Measurements from ENCODE around the gene CHST11.

Gene CHST11

DNA sequence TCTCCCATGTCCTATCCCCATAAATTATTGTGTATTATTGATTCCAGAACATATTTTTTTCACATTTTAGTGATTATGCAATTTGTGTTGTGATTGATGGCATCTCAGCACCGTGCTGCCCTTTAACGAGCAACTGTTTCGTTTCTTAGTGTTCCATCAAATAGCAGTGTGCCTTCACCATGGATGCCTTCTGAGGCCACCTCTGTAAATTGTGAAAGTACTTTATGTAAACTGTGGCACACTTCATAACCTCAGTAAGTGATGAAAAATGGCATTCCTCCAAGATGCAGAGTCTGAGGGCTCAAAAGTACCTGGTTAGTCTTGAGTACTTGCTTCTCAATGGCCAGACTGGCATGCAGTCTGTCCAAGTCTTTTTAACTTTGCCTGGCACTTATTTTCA, 8.2 kb downstream of the CHST11 start:
- Histone ChIP-seq H3K4me1 (ENCODE audit: control insufficient read depth, insufficient read depth, low read length) (no peaks in the 10 kb centered on the region), H3K36me3 (ENCODE audit: control insufficient read depth, insufficient read depth, low read length) (no peaks in the 10 kb centered on the region), H3K9ac (ENCODE audit: low read length) (no peak overlapping the region), H3K9me3 (ENCODE audit: control insufficient read depth, low read length) (no peaks in the 10 kb centered on the region), H3K4me3 (ENCODE audit: low read length) (no peak overlapping the region), H3K27me3 (ENCODE audit: control insufficient read depth, insufficient read depth, low read length) (peaks cover 5% of the 10 kb centered on the region)

GRCh38 chr12:104466709-104467345, 10.1 kb downstream of the CHST11 start:
- Histone ChIP-seq H3K4me1 (ENCODE audit: control insufficient read depth, insufficient read depth, low read length) (no peaks in the 10 kb centered on the region), H3K9me3 (ENCODE audit: control insufficient read depth, low read length) (no peaks in the 10 kb centered on the region), H3K9ac (ENCODE audit: low read length) (no peak overlapping the region), H3K27me3 (ENCODE audit: control insufficient read depth, insufficient read depth, low read length) (no peaks in the 10 kb centered on the region), H3K36me3 (ENCODE audit: control insufficient read depth, insufficient read depth, low read length) (no peaks in the 10 kb centered on the region), H3K4me3 (ENCODE audit: low read length) (no peak overlapping the region)

DNA sequence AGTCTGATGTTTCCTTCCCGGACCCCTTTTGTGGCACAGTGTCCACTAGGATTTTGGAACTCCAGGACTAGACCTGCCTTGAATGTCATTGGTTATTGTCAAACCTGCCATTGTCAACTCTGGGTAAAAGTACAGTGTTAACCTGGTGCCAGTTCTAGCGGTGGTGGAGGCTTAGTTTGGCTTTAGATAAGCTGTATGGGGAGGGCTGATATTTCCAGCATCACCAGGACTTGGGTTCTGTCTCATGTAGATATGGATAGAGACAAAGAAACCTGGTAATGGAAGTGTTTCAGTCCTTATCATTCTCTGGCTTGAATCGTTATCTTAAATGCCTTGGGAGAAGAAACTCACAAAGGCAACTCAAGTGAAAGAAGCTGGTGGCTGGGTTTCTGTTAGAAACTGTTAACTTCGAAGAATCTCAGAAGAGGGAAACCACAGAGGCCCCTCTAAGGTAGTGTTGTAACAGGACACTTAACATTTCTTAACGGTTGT, 10.6 kb downstream of the CHST11 start:
- Histone ChIP-seq H3K4me3 (ENCODE audit: low read length) (no peak overlapping the region), H3K27me3 (ENCODE audit: control insufficient read depth, insufficient read depth, low read length) (no peaks in the 10 kb centered on the region), H3K4me1 (ENCODE audit: control insufficient read depth, insufficient read depth, low read length) (no peaks in the 10 kb centered on the region), H3K9me3 (ENCODE audit: control insufficient read depth, low read length) (no peaks in the 10 kb centered on the region), H3K36me3 (ENCODE audit: control insufficient read depth, insufficient read depth, low read length) (no peaks in the 10 kb centered on the region), H3K9ac (ENCODE audit: low read length) (no peak overlapping the region)

DNA sequence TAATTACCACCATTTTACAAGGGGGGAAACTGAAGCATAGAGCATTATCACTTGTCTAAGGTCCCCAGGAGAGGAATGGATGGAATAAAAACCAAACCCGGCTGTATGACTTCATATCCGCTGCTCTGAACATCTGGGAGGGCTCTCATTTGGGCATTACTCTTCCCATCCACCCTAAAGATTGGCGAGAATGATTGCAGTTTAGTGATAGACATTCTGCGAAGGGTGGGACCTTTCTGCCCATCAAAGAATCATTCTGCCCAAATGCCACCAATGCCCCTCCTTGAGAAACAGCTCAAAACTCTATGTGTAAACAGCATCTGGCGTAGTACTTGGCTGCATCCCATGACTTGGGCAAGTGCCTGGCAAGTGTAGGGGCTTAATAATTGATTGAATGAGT, 11.6 kb downstream of the CHST11 start:
- H3K36me3 ChIP-seq (ENCODE audit: control insufficient read depth, insufficient read depth, low read length): no peaks in the 10 kb centered on the region
- H3K4me1 ChIP-seq (ENCODE audit: control insufficient read depth, insufficient read depth, low read length): no peaks in the 10 kb centered on the region
- H3K9ac ChIP-seq (ENCODE audit: low read length): no peak overlapping the region
- no peaks in the 10 kb centered on the region for H3K9me3 ChIP-seq (ENCODE audit: control insufficient read depth, low read length)
- H3K4me3 ChIP-seq (ENCODE audit: low read length): no peak overlapping the region
- H3K27me3 ChIP-seq (ENCODE audit: control insufficient read depth, insufficient read depth, low read length): no peaks in the 10 kb centered on the region

DNA sequence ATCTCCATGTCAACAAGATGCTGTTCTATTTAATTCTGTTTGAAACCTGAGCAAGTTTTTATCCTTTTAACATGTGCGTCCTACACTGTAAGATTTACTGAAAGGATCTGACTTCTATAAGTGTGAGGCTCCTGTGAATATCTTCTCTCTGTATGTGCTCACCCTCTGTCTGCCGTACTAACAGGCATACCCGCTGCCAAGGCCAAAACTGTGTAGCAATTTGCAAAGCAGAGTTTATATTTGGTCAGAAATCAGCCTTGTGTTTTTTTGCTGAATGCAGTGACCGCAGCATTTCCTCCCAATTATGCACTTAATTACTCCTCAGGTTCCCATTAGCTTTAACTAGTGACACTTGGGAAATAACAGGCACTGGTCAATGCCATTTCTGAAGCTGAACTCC, 12.3 kb downstream of the CHST11 start:
- Histone ChIP-seq H3K4me3 (ENCODE audit: low read length) (no peak overlapping the region), H3K9me3 (ENCODE audit: control insufficient read depth, low read length) (no peaks in the 10 kb centered on the region), H3K9ac (ENCODE audit: low read length) (no peak overlapping the region), H3K27me3 (ENCODE audit: control insufficient read depth, insufficient read depth, low read length) (no peaks in the 10 kb centered on the region), H3K36me3 (ENCODE audit: control insufficient read depth, insufficient read depth, low read length) (no peaks in the 10 kb centered on the region), H3K4me1 (ENCODE audit: control insufficient read depth, insufficient read depth, low read length) (no peaks in the 10 kb centered on the region)

DNA sequence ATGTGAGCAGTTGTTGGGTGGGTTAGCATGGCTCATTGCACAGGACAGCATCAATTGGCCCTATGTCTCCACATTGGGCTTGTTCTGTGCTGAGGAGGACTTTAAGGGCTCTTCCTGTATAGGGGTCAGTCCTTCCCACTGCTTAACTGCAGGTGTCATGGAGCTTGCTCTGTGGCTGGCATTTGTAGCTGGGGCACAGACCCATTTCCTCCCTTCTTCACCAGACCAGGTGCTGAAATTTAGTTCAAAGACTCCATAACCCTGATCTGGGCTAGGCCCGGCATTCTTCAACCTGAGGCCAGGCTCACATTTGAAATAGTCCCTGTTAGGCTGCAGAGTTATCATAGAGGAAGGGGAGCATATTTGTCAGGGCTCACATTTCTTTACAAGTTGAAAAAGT, 12.8 kb downstream of the CHST11 start:
- H3K4me3 ChIP-seq (ENCODE audit: low read length): no peak overlapping the region
- H3K4me1 ChIP-seq (ENCODE audit: control insufficient read depth, insufficient read depth, low read length): no peaks in the 10 kb centered on the region
- no peaks in the 10 kb centered on the region for H3K27me3 ChIP-seq (ENCODE audit: control insufficient read depth, insufficient read depth, low read length)

DNA sequence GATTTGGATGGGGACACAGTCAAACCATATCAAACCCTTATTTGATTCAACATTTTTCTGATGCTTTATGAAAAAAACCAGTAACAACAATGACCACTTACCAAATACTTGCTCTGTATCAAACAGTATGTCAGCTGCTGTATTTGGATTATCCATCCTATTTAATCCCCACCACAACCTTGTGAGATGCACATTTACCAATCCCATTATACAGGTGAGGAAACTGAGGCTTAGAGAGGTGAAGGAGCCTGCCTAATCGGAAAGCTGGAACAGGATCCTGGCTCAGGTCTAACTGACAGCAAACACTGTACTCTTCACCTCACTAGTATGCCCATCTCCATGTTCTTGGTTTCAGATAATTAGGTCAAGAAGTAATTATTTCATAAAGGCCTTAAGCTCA, 13.8 kb downstream of the CHST11 start:
- H3K4me1 ChIP-seq (ENCODE audit: control insufficient read depth, insufficient read depth, low read length): no peaks in the 10 kb centered on the region

More for the DNA sequence above, 12.8 kb downstream of the CHST11 start:
- no peaks in the 10 kb centered on the region for H3K36me3 ChIP-seq (ENCODE audit: control insufficient read depth, insufficient read depth, low read length)
- H3K9me3 ChIP-seq (ENCODE audit: control insufficient read depth, low read length): no peaks in the 10 kb centered on the region
- no peak overlapping the region for H3K9ac ChIP-seq (ENCODE audit: low read length)

DNA sequence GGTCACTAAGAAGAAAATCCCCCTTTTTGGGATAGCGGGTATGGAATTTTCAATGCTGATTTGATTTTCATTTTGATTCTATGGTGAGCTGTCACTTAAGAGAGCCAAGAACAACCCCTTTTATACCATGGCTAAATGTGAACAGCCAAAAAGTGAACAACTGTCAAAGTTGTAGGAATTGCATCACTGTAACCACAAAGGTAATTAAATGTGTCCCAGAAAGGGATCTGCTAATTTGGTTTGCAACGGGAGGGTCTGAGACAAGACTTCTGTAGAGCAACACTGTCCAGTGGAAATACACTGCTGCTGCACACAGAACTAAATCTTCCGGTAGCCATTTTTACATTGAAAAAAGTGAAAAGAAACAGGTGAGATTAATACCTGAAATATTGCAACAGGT, 14.6 kb downstream of the CHST11 start:
- H3K4me3 ChIP-seq (ENCODE audit: low read length): no peak overlapping the region
- no peaks in the 10 kb centered on the region for H3K4me1 ChIP-seq (ENCODE audit: control insufficient read depth, insufficient read depth, low read length)
- no peak overlapping the region for H3K9ac ChIP-seq (ENCODE audit: low read length)
- no peaks in the 10 kb centered on the region for H3K27me3 ChIP-seq (ENCODE audit: control insufficient read depth, insufficient read depth, low read length)
- H3K9me3 ChIP-seq (ENCODE audit: control insufficient read depth, low read length): no peaks in the 10 kb centered on the region
- H3K36me3 ChIP-seq (ENCODE audit: control insufficient read depth, insufficient read depth, low read length): no peaks in the 10 kb centered on the region

More for the DNA sequence above, 13.8 kb downstream of the CHST11 start:
- Histone ChIP-seq H3K9me3 (ENCODE audit: control insufficient read depth, low read length) (no peaks in the 10 kb centered on the region), H3K27me3 (ENCODE audit: control insufficient read depth, insufficient read depth, low read length) (no peaks in the 10 kb centered on the region), H3K36me3 (ENCODE audit: control insufficient read depth, insufficient read depth, low read length) (no peaks in the 10 kb centered on the region), H3K4me3 (ENCODE audit: low read length) (no peak overlapping the region), H3K9ac (ENCODE audit: low read length) (no peak overlapping the region)

DNA sequence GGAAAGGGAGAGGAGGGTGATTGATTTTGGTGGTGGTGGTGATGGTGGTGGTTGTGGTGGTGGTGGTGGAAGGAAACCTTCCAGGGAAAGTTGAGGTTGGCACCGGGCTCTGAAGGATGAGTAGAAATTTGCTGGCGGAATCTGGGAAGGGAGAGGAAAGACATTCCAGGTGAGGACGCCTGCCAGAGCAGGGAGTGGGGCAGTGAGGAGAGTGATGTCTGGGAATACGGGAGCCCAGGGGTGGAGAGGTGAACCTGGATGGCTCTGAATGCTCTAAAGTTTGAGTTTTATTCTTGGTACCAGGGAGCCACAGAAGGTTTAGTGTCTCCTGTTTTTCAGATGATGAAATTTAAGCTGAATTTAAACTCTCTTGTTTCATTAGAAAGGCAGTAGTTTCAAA, 16.0 kb downstream of the CHST11 start:
- no peaks in the 10 kb centered on the region for H3K36me3 ChIP-seq (ENCODE audit: control insufficient read depth, insufficient read depth, low read length)
- no peaks in the 10 kb centered on the region for H3K4me1 ChIP-seq (ENCODE audit: control insufficient read depth, insufficient read depth, low read length)
- no peaks in the 10 kb centered on the region for H3K27me3 ChIP-seq (ENCODE audit: control insufficient read depth, insufficient read depth, low read length)
- H3K9me3 ChIP-seq (ENCODE audit: control insufficient read depth, low read length): no peaks in the 10 kb centered on the region
- no peak overlapping the region for H3K9ac ChIP-seq (ENCODE audit: low read length)
- H3K4me3 ChIP-seq (ENCODE audit: low read length): no peak overlapping the region

DNA sequence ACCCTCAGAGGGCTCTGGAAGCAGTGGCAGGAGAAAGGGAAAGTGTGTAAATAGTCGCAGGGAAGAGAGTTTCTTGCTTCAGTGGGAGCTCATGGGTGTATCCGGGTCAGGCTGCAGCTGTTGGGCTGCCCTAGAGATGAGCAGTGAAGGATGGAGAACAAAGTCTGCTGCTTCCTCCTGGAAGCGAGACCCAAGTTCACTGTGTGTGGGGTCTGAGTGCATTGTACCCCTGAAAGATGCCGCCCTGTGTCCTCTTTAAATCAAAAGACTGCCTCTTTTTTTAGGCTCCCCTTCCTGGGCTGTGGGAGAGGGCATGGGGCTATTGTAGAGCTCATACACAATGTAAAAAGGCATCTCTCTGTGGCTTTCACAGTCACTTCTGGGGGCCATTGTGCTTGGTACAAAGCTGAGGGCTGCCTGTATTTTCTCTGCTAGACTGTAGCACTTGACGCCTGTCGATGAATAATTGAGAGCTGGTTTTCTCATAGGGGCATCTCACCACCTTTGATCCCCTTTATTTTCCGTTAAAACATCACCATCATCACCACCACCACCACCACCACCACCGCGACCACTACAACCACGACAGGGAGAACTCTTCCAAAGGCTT, 16.7 kb downstream of the CHST11 start:
- Histone ChIP-seq H3K4me1 (ENCODE audit: control insufficient read depth, insufficient read depth, low read length) (no peaks in the 10 kb centered on the region), H3K36me3 (ENCODE audit: control insufficient read depth, insufficient read depth, low read length) (no peaks in the 10 kb centered on the region)

GRCh38 chr12:104475271-104475670, 18.5 kb downstream of the CHST11 start:
- Histone ChIP-seq H3K9me3 (ENCODE audit: control insufficient read depth, low read length) (no peaks in the 10 kb centered on the region), H3K9ac (ENCODE audit: low read length) (no peak overlapping the region), H3K36me3 (ENCODE audit: control insufficient read depth, insufficient read depth, low read length) (no peaks in the 10 kb centered on the region), H3K27me3 (ENCODE audit: control insufficient read depth, insufficient read depth, low read length) (no peaks in the 10 kb centered on the region), H3K4me3 (ENCODE audit: low read length) (no peak overlapping the region), H3K4me1 (ENCODE audit: control insufficient read depth, insufficient read depth, low read length) (peaks cover 3% of the 10 kb centered on the region)

More for the DNA sequence above, 16.7 kb downstream of the CHST11 start:
- Histone ChIP-seq H3K27me3 (ENCODE audit: control insufficient read depth, insufficient read depth, low read length) (no peaks in the 10 kb centered on the region), H3K9me3 (ENCODE audit: control insufficient read depth, low read length) (no peaks in the 10 kb centered on the region), H3K9ac (ENCODE audit: low read length) (no peak overlapping the region), H3K4me3 (ENCODE audit: low read length) (no peak overlapping the region)

DNA sequence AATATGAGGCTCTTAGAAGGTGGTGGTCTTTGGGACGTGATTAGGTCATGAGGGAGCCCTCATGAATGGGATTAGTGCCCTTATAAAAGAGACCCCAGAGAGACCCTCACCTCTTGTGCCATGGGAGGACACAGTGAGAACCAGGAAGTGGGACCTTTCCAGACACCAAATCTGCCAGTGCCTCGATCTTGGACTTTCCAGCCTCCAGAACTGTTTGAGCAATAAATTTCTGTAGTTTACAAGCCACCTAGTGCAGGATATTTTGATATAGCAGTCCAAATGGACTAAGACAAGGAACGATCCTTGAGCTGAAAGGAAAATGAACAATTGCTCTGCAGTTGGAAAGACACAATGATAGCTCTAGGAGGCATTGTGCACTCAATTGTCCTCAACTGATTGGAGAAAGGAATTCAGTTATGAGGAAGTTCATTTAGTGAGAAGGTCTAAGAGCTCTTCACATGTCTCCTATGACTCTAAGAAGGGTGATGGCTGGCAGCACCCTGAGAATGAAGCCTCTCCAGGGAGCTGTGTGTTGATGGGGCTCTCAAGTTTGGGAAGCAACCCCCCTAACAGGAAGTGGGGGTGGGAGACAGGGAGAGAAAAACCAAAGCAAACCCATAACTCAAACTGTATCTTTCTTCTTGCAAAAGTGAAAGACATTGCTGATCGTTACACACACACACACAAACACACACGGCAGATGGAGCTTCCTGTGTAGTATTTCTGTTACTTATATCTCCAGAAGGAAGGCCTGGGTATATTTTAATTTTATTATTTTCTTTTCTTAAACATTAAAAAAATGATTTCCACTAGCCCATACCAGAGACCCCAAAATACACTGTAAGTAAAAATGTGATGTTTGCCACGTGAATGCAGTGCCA, 21.0 kb downstream of the CHST11 start:
- peaks cover 3% of the 10 kb centered on the region for H3K4me1 ChIP-seq (ENCODE audit: control insufficient read depth, insufficient read depth, low read length)

More for the DNA sequence above, 21.0 kb downstream of the CHST11 start:
- no peaks in the 10 kb centered on the region for H3K9me3 ChIP-seq (ENCODE audit: control insufficient read depth, low read length)
- H3K36me3 ChIP-seq (ENCODE audit: control insufficient read depth, insufficient read depth, low read length): no peaks in the 10 kb centered on the region
- no peak overlapping the region for H3K4me3 ChIP-seq (ENCODE audit: low read length)
- H3K9ac ChIP-seq (ENCODE audit: low read length): no peak overlapping the region
- no peaks in the 10 kb centered on the region for H3K27me3 ChIP-seq (ENCODE audit: control insufficient read depth, insufficient read depth, low read length)
